HepG2 (cell line): ENCODE results near the gene CRYAA.
"Not testable (repeated sequence)": the region's sequence is repeated elsewhere in the genome, so short reads cannot be mapped to it uniquely, and the experiment has no call there.

Source experiments
- CTCF ChIP-seq: sonication (generic); formaldehyde crosslinking; IDR thresholded peaks from 2 replicates; pipeline ENCODE4 v1.5.0; 2020; ENCODE audit warnings: mild to moderate bottlenecking, missing genetic modification reagents, moderate library complexity
- PATZ1 ChIP-seq: sonication (generic); formaldehyde crosslinking; IDR thresholded peaks from 2 replicates; pipeline ENCODE4 v1.4.0; 2020; ENCODE audit warnings: missing genetic modification reagents
- PBX3 ChIP-seq: sonication (generic); formaldehyde crosslinking; IDR thresholded peaks from 2 replicates; pipeline ENCODE4 v1.8.1; 2023; ENCODE audit warnings: missing genetic modification reagents, inconsistent platforms, borderline replicate concordance
- PTBP1 ChIP-seq: fragments of 200-400 bp; formaldehyde crosslinking; IDR thresholded peaks from 2 replicates; pipeline ENCODE4 v1.6.1; 2018; ENCODE audit warnings: low read length, low read depth; ENCODE audit not compliant: poor library complexity, severe bottlenecking
- SRF ChIP-seq: IDR thresholded peaks from 2 replicates; pipeline ENCODE4 v1.6.1; 2011; ENCODE audit warnings: mild to moderate bottlenecking, low read depth, low read length, moderate library complexity
- ZBTB34 ChIP-seq: sonication (generic); formaldehyde crosslinking; IDR thresholded peaks from 2 replicates; pipeline ENCODE4 v1.8.0; 2022; ENCODE audit warnings: mild to moderate bottlenecking, missing genetic modification reagents
- ZBTB40 ChIP-seq, 2 experiments: fragments of 450-650 bp in 1 of 2; sonication (generic) in 1 of 2; formaldehyde crosslinking in 1 of 2; IDR thresholded peaks; 2 replicates each; pipeline versions ENCODE4 v1.6.1 to v1.8.0; 2016 to 2022; ENCODE audit warnings: antibody characterized with exemption in 1 of 2, mild to moderate bottlenecking in 1 of 2, missing genetic modification reagents in 1 of 2
- ZNF484 ChIP-seq: sonication (generic); formaldehyde crosslinking; IDR thresholded peaks from 2 replicates; pipeline ENCODE4 v1.5.1; 2020; ENCODE audit warnings: mild to moderate bottlenecking, low read depth, missing genetic modification reagents, borderline replicate concordance

GRCh38 chr21:43153601-43154000 is 15.2 kb upstream of the CRYAA start:
- TF ChIP-seq PTBP1; PBX3 (CRISPR knock-in tag); PATZ1 (CRISPR knock-in tag); ZBTB40 (IDR thresholded peaks at IDR 0.05); ZBTB40 (CRISPR knock-in tag; IDR thresholded peaks at IDR 0.05); ZBTB34 (CRISPR knock-in tag); CTCF; ZNF484 (CRISPR knock-in tag); SRF: not testable (repeated sequence)
